GM18520 (cell line): ENCODE results near the gene CNTN5.

ENCODE experiments used
- ATAC-seq: cut with Tn5 transposase; IDR thresholded peaks from one replicate; pipeline ENCODE4 v1.9.1; 2021; ENCODE audit not compliant: unreplicated experiment

CNTN5 gene

DNA sequence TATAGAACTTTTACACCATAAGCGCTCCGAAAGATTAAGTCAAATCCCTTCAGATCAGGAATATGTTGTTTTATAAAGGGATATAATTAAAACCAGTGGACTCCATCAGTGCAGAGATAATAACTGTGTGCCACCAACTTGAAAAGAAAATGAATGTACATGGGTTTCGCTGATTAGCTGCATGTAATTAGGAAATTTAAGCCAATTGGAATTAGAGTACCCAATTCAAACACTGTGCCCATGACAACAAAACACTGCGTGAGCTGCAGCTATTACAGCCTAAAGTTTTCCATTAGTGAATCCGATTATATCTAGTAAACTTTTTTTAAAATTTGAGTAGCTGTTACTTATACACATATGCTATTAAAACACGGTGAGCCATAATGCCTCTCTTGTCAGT, 1274.0 kb downstream of the CNTN5 start:
- no peak for ATAC-seq

DNA sequence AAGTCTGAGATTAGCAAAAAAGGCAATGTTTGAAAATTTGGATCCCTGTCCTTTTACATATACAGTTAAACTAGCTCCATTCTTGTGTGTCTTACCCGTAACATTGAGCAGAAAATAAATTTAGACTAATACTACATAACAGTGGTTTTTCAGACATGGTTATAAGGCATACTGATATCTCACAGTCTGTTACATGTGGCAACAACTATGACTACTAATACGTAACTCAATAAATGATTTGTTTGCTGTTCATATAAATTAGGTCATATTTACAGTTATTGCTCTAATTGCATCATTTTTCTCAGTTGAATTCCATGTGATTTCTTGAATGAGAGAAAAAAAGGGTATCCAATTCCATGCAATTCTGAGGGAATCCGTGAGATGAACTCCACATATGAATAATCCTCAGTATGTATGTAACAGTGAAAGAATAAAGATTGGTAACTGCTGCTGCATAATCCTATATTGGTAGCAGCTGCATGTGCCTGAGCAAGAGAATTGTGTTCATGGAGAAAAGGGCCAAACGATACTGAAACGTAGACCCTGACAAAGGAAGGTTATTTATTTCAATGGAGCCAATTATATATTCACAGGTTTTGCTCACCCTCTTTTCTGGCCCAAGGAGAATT, 1275.4 kb downstream of the CNTN5 start:
- ATAC-seq = no peak

DNA sequence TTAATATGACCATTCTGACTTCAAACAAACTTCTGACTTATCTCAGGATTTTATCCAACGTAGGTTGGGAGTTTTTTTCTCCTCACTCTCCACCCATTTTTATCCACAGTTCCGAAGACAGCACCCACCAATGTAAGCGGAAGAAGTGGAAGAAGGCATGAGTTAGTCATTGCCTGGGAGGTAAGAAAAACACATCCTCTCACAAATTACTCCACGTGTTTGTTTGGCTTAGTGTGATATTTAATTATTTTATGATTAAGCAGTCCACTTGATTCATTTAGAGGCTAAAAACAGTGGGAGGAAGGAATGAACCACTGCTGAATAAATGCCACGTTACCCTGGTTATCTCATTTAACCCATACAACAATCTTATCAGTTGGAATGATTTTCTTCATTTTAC, 1276.8 kb downstream of the CNTN5 start:
- ATAC-seq = no peak

DNA sequence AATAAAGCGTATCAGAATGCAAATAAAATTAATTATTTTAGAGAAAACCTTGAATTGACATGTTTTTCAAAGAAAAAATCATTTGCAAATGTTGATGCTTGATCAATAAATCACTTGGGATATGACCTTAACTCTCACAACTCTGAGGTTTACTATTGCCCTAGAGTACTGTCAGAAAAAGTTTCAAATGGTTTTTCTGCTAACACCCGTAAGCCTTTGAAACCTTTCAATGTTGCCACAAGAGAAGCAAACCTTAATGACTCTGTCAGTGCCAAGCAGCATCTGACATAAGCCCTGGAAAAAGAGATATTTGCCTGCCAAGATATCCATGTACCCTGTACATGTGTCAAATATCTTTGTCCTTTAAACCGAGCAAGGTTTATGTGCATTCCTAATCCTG, 1282.1 kb downstream of the CNTN5 start:
- no peak for ATAC-seq

DNA sequence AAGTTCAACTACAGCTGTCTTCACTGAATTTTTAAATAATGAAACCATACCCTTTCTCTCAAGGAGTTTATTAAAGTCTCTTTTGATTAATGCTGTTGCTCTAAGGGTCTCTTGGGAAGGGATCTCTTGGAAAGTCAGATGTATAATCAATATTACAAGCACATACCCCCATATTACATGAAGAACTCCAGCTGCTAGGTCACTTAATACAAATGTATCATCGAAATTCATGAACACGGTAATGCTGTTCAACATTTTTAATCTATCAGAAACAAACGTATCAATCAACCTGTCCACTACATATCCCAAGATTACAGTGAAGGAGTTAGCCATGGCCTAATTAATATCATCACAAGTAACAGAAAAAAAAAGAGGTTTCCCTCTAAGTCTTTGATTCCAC, 1283.1 kb downstream of the CNTN5 start:
- no peak for ATAC-seq

DNA sequence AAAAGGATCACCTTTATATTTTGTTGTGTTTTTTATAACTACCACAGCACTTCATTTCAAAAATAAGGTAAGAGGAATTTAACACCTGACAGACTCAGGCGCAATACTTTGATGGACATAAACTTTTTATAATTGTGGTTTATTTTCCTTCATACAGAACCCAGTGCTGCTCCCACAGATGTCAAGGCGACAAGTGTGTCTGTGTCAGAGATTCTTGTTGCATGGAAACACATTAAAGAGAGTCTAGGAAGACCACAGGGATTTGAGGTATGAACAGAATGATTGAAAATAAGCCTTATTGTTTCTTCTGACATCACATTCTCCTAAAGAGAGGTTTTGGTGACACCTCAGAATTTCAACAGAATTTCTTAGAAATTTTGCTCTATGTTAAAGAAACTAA, 1287.5 kb downstream of the CNTN5 start:
- no peak for ATAC-seq

DNA sequence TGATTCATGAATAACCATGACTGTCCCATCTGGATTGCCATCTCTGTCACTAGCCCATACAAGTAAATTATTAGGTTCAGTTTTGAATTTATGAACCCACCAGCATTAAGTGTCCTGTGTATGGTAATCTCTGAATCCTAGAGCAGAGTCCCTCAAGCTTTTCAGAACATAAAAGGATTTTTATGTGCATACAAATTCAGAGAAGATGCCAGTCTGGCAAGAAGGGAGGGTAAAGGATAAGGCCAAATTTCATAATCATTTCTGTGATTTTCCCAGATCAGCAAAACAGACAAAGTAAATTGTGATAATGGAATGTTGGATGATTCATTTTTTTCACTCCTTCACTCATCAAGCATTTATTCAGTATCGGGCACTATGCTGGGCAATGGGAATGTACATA, 1295.2 kb downstream of the CNTN5 start:
- ATAC-seq = no peak

DNA sequence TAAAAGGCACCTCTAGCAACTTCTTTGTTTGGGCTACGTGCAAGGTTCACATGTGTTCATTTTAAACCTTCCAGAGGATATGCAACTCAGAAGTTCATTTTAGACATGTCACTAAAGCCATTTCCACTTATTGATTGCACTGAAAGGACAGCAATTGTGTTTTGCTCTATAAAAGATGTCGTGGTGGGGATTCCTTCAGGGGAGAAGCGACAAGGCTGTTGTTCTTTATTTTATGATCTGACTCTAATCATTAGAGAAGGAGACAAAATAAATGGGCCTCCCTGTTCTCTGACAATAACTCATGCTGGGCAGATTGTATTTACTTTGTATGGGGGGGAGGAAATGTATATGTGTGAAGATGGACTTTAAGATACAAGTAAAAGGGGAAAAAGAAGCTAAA, 1296.2 kb downstream of the CNTN5 start:
- ATAC-seq = no peak

DNA sequence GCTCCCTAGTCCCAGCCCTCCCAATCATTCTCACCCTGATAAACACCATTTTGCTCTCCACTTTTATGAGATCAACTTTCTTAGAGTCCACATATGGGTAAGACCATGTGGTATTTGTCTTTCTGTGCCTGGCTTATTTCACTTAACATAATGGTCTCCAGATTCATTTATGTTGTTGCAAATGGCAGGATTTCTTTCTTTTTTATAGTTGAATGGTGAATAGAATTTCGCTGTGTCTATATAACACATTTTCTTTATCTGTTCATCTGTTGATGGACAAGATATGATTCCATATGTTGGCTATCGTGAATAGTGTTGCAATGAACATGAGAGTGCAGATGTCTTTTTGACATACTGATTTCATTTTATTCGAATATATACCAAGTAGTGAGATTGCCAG, 1298.9 kb downstream of the CNTN5 start:
- ATAC-seq = no peak

DNA sequence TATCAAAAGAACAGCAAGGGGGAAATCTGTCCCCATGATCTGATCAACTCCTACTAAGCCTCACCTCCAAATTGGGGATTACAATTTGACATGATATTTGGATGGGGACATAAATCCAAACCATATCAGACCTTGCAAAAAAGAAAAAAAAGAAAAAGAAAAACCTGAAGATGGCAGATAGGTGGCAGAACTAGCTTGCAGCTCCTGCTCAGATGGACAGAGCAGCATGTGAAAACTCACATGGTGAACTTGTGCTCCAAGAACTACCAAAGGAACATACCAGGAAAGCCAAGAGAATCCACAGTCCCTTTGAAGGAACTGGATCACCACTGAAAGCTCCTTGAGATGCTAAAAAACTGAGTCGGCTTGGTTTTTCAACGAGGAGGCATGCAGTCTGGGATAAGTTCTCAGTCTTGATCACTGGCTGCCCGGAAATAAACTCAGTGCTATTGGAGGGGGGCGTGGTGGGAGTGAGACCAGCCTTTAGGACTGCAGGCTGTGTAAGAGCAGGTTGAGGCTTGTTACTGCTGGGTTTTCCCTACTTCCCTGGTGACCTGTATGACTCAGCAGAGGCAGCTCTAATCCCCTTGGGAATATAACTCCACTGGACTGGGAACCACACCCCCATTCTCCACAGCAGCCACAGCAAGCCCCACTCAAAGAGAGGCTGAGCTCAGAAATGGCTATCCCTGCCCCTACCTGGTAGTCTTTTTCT, 1308.0 kb downstream of the CNTN5 start:
- no peak for ATAC-seq

DNA sequence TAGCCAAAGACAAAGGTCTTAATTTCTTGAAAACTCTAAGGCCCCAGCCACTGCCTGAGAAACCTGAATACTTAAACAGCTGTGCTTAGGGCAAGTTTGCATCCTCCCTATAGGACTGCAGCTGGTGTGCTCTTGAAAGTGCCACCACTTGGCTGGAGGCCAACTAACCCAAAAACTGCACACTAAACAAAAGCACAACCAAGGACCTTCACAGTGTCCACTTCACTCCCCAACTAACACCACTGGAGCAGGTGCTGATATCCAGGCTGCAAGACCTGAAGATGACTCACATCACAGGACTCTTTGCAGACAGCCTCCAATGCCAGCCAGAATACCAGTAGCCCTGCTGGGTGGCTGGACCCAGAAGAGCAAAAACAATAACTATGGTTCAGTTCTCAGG, 1308.6 kb downstream of the CNTN5 start:
- no peak for ATAC-seq

DNA sequence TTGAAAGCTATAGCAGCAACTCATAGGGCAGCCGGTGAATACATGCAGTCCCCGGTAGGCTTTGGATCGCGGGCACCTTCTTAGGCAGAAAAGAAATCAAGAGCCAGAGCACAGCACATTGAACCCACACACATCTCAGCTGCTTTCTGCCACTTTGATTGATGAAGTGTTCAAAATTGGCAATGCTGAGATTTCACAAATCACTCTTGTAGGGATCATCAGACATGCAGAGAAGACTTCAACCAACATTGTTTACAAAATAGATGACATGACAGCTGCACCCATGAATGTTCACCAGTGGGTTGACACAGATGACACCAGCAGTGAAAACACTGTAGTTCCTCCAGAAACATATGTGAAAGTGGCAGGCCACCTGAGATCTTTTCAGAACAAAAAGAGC, 1316.1 kb downstream of the CNTN5 start:
- no peak for ATAC-seq

DNA sequence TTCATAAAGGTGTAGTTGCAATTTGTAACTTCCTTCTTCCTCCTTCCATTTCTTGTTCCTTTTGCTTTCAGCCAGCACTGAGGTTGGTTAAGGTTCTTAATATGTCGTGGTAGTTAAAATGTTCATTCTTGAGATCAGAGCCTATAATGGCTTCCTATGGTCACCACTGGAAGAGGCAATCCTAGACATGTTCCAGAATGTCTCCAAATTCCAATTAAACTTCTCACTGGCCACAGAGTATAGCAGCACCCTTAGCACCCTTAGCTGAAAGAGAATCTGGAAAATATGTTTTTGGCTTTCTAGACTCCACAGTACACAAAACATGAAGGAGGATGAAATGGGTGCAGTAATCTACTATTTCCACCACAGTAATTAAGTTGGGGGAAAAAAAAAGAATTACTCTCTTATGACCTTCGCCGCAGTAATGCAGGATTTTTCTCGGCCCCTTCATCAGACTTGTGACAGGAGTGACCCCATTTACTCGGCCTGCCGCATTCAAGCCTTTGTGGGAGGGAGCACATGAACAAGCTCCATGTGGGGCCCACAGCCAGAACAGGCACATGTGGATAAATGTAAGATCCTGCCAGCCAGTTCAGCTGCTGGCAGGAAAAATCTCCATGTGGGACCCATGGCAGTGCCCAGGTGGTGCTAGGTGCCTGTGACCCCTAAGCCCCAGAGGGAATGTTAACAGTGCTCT, 1317.5 kb downstream of the CNTN5 start:
- ATAC-seq = no peak

DNA sequence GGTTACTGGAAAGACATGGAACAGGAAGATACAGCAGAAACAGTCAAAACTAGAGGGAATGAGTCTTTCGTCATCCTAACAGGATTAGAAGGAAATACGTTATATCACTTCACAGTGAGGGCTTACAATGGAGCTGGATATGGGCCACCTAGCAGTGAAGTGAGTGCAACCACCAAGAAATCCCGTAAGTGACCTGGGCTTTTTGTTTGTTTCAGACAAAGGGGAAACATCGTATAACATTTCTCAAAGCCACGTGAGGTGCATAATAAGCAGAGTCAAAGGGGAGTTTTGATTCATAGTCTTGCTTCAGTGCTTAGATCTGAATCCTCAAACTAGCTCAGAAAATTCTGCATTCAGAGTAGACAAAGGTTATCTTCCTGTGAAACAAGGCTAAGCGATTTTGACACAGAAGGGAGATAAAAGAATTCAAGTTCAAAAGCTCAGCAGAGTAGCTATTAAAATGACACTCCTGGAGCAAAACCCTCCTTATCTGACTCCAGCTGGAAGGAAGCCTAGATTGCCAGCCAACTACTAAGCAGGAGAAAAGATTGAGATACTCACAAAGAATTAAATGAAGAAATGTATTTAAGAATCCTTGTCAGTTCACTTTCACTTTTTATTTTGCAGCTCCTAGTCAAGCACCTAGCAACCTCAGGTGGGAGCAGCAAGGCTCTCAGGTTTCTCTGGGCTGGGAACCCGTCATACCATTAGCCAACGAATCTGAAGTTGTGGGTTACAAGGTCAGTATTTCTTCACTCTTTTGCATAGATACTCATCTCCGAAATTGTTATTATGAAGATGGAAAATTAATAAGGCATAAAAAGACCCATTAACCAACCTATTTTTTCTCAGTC, 1319.9 kb downstream of the CNTN5 start:
- no peak for ATAC-seq

DNA sequence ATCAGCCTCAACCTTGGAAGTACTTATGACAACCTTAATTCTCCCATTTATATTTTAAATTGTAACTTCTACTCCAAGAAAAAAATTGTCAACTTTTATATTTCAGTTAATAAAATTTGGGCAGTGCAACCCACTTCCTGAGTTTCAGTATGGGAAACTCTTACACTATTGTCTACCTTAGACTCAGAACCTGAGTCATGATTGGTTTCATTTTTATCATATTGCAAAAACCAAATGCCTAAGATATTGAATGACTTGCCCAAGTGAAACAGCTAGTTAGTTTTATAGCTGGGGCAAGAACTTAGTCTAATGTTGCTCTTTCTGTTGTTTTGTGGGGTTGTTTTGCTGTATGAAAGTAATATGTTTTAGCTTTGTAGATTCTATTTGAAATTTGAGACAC, 1332.3 kb downstream of the CNTN5 start:
- no peak for ATAC-seq

DNA sequence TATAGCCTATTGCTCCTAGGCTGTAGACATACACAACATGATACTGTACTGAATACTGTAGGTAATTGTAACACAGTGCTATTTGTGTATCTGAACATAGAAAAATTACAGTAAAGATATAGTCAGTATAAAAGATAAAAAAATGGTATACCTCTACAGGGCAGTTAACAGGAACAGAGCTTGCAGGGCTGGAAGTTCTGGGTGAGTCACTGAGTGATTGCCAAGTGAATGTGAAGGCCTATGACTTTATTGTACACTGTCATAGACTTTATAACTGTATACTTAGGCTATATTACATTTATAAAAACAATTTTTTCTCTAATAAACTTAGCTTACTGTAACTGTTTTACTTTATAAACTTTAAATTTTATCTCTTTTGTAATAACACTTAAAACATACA, 1334.0 kb downstream of the CNTN5 start:
- ATAC-seq = no peak

DNA sequence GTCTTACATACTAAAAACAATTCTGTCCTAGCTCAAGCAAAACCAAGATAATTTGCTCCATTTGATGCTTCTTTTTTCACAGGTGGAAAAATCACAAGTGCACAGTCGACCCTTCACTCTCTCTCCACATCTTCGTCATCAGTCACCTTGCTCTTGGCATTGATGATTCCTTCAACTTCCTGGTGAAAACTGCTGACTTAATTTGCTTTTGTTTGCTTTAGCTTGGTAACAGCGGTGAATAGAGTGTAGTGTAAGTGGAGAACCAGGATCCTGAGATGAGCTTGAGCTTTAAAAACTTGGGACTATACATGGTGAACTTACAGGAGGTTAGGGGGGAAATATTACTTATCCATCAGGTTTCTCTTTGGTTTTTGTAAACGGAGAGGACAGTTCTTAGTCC, 1335.3 kb downstream of the CNTN5 start:
- no peak for ATAC-seq

DNA sequence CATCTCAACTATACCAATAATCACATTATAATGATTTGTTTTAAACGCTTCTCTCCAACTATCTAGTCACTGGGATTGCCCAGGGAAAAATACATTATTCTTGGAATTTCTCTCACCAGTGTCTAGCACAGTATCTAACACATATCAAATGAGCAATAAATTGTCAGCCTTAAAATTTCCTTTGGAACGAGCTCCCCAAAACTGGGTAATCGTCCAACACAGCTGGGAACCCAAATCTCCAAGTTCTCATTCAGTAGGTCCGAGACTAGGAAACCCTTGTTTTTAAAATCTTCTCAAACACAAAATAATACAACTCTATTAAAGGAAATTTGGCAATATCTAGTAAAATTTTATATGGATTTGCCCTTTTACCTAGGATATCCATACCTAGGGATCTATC, 1338.5 kb downstream of the CNTN5 start:
- ATAC-seq = no peak

DNA sequence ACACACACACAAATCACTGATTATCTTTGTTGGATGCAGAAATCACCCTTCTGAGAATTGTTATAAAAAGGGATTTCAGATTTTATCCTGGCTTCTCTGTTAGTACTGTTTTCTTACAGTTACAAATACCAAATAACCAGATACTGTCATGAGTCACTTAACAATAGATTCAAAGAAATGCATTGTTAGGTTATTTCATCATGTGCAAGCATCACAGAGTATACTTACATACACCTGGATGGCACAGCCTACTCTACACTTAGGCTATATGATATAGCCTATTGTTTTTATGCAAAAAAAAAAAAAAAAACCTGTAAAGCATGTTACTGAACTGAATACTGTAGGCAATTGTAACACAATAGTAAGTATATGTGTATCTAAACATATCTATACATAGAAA, 1347.1 kb downstream of the CNTN5 start:
- ATAC-seq = no peak

DNA sequence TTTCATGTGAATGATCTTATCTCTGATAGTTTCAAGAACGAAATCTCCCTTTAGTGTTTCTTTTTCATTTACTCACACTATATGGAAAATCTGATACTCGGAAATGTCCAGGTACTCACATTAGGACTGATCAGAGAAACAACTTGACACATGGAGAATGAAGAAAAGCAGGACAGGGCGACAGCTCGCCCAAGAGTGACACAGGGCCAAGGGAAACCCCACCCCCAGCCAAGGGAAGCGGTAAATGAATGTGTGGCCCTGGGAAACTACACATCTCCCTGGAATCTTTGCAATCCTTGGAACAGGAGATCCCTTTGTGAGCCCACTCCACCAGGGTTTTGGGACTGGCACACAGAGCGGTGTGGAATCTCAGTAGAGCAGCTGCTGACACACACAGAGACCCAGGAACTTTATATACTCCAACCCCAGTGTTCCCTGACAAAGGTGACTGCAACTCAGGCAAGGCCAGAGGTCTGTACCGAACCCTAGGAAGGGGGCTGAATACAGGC, 1362.7 kb downstream of the CNTN5 start:
- ATAC-seq = no peak

DNA sequence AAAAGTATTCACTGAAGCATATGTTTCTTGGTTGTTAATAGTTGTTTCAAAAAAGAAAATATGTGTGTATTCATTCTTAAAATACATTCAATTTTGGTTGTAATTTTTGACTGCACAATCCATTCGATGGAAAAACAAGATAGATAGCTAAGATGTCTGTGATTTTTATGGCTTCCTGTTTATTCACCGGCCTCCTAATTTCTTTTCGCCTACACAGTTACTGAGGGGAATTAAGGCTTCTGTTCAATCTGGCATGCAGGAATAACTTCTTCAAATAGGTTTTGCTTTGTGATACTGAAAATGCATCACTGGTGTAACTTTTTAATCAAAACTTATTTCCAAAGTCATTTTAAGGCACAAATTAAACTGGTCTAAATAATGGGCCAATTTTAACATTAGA, 1375.5 kb downstream of the CNTN5 start:
- ATAC-seq = no peak
